ENCODE results near the gene SPRYD3. TPM values are rescaled to one million over a fixed set of nuclear protein-coding genes. Genes with fewer than 3 reads are reported as not detected.

Gene SPRYD3
- total RNA-seq, 4 donors from 2014 or later = 15.9 to 75.5 (median 28.9) TPM

- intact Hi-C loops (cut with DNase I; ENCODE audit: low total_unique reads) = no loop called here
- peaks cover 0 to 20% of the 10 kb centered on the region in 2 donors for H3K4me1 ChIP-seq
- TF ChIP-seq POLR2A (IDR thresholded peaks at IDR 0.05) (peak; percentile 95 to 96), CTCF (IDR thresholded peaks at IDR 0.05) (no peak)
These were observed 32.5 kb downstream of the SPRYD3 start for GRCh38 chr12:53046655-53047220.

GRCh38 chr12:53045696-53046045 is 33.5 kb downstream of the SPRYD3 start:
- H3K27me3 ChIP-seq = no peaks in the 10 kb centered on the region
- peak overlapping the region; percentile 97 to 99 for H3K27ac ChIP-seq
- H3K36me3 ChIP-seq = no peaks in the 10 kb centered on the region
- DNase-seq = peak; percentile 41 to 43
- H3K9me3 ChIP-seq = no peaks in the 10 kb centered on the region
- H3K4me1 ChIP-seq = peaks cover 0 to 20% of the 10 kb centered on the region in 2 donors
- H3K4me3 ChIP-seq = peak overlapping the region in 1 of 2 donors; percentile 69
- intact Hi-C loops (cut with DNase I; ENCODE audit: low total_unique reads) = no loop called here
- no peak for TF ChIP-seq CTCF (IDR thresholded peaks at IDR 0.05)
- peak in 1 of 2 donors; percentile 25 for TF ChIP-seq POLR2A (IDR thresholded peaks at IDR 0.05)

More at GRCh38 chr12:53046655-53047220, 32.5 kb downstream of the SPRYD3 start:
- peak; percentile 90 to 93 for DNase-seq
- Histone ChIP-seq H3K9me3 (no peaks in the 10 kb centered on the region), H3K4me3 (peak overlapping the region; percentile 69 to 70), H3K27me3 (no peaks in the 10 kb centered on the region), H3K36me3 (no peaks in the 10 kb centered on the region), H3K27ac (peak overlapping the region; percentile 97 to 99)

- Histone ChIP-seq H3K27ac (peak overlapping the region; percentile 97 to 99), H3K4me3 (no peak overlapping the region), H3K27me3 (no peaks in the 10 kb centered on the region), H3K4me1 (peaks cover 0 to 20% of the 10 kb centered on the region in 2 donors), H3K36me3 (no peaks in the 10 kb centered on the region), H3K9me3 (no peaks in the 10 kb centered on the region)
- no peak for DNase-seq
- intact Hi-C loops (cut with DNase I; ENCODE audit: low total_unique reads) = no loop called here
- TF ChIP-seq POLR2A (IDR thresholded peaks at IDR 0.05) = no peak
- no peak for TF ChIP-seq CTCF (IDR thresholded peaks at IDR 0.05)
These were observed 34.1 kb downstream of the SPRYD3 start for GRCh38 chr12:53044896-53045695.

GRCh38 chr12:53044052-53044581 is 35.1 kb downstream of the SPRYD3 start:
- Histone ChIP-seq H3K27ac (peak overlapping the region; percentile 97 to 99), H3K27me3 (no peaks in the 10 kb centered on the region), H3K4me3 (no peak overlapping the region), H3K4me1 (peaks cover 0 to 20% of the 10 kb centered on the region in 2 donors), H3K9me3 (no peaks in the 10 kb centered on the region), H3K36me3 (no peaks in the 10 kb centered on the region)
- intact Hi-C loops (cut with DNase I; ENCODE audit: low total_unique reads) = no loop called here
- TF ChIP-seq POLR2A (IDR thresholded peaks at IDR 0.05) (no peak), CTCF (IDR thresholded peaks at IDR 0.05) (no peak)
- peak in 1 of 2 donors; percentile 31 for DNase-seq

All from uterus (tissue), 4 donors.